ENCODE data around the gene SMAD3.
A peak's percentile ranks its signal among the peaks of the same experiment; 100 is the strongest.

SMAD3 gene

DNA sequence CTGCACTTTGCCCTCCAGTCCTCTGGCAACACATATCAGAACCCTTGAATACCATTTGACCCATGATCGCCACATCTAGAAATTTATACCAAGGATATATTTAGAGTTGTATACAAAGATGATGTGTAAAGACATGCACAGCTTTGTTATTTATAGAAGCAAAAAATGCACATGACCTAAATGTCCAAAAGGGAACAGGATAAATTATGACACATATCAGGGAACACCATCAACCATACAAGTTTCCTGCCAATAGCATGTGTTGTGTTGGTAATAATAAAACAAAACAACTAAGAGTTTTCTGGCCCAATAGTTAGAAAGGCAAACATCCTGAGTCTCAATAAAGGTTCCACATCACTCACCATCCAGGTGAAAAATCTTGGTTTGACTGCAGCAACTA is 137.6 kb downstream of the SMAD3 start:
- no peak for DNase-seq

DNA sequence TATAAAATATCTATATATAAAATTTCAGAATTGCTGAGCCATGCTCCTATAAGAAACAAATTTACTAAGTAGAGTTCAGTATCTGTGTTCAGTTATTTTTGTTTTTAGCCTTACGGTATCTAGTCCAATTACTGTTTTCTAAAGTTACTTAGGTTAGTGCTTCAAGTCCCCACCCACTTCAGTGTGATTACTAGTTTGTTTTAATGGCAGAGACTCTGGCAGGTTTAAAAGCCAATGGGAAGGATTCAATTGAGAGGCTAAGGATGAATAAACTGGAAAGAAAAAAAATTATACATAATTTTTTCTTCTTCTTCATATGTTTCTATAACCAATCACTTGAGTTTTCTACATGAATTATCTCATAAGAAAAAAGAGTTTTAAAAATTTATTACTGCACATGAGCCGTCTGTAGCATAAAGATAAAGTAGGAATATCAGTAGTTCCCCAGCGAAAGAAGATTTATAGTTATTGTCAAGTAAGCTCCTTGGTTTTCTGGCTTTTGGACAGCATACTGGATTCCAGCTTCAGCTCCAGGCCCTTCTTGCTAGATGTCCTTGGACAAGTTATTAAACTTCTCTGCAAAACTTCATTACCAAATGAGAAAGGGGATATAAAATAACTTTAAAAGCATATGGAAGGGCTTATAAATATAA is 142.3 kb downstream of the SMAD3 start:
- no peak for DNase-seq

DNA sequence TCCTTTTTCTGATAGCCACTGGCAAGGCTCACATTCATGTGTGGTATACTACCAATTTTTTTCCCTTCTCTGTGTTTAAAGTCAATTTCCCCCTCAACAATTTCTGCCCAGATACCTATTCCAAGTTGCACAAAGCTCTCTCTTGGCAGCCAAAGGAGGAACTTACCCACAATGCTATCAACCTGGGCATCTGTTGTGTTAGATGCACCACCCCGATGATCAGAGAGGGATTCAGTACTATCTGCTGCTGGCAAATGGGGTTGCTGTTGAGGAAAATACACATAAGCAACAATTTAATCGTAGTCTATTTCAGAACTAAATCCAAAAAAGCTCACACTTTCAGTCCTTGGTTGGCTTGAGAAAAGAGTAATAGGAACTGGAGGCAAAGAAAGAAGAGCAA is 143.0 kb downstream of the SMAD3 start:
- DNase-seq = no peak

DNA sequence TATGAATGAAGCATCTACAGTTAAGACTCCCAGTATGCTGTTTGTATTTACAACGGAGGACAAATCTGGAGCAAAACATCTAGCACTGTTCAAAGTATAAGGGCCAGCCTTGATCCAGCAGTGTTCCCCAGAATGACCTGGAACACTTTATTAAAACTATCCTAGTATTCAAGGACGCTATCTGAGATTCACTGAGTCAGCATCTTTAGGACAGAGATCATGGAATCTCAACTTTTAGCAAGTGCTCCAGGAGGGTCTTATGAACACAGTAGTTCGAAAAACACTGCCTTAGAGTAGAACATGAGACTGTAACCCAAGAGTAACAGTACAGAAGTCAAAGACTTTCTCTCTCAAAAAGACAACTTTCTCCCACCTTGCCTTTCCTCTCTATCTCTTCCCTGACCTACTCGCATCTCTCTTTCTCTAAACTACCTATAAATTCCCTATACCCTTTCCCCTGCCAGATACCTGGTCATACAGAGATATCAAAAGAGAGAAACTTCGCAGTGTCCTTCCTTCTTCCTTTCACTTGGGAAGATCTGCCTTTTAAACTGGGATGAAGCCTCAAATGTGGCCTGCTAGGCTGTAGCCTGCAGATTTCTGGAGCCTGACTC is 145.3 kb downstream of the SMAD3 start:
- no peak for DNase-seq

DNA sequence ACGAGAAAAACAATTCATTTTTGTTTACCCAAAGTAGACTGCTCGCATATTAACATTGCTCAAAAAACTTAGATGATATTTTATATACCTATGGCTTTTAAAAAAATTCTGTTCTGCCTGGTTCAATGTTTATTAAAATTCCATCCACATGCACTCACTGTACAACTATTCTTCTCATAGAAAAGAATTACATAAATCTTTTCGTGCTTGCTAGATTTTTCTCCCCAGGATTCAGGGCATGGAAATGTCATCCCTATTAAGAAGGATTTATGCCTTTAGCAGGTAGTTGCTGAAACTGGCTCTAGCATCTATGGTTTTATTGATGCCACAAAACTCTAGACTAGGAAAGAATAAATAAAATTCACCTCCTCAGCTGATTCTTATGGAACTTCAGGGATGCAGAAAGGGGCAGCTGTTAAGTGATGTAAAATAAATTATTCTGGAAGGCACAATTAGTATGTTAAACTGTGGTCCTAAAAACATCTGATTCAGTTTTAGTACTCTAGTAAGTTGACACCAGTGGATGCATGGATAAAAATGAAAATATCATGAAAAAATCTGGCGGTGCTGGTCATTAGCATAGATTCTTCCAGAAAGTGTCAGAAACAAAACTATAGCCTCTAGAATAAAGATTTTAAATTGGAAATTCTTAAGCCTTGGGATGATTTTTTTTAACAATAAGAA is 147.4 kb downstream of the SMAD3 start:
- DNase-seq = no peak

DNA sequence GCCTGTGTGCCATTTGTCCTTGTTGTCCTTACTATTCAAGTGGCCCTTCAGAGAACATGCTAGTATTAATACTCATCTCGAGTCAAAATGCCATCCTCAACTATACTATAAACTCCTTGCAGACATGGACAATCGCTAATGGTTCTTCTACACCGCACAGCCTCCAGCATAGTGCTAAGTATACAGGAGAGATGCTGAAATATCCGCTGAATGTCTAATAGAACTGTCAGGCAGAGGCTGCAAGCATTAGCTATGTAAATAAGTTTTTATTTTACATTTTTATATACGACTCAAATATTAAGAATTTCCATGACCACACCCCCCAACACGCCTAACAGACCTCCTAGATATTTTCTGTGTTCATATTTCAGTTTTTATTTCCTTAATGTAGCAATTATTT is 149.7 kb downstream of the SMAD3 start:
- DNase-seq = no peak

DNA sequence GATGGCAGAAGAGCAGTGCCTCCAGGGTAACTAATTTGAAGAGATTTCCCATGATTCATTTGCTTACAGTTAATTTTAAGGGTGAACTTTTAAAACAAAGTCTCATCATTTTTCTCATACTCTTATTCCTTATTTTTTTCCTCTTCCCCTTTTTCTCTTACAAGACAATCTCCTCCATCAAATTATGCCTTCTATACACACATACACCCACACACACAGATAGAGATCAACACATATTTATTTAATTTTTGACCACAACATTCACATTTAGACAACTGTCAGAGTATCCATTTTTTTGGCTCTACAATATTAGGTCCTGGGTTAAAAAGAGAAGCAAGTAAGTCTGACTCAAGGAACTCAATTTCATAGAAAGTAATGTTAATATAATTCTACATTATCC is 151.5 kb downstream of the SMAD3 start:
- no peak for DNase-seq

DNA sequence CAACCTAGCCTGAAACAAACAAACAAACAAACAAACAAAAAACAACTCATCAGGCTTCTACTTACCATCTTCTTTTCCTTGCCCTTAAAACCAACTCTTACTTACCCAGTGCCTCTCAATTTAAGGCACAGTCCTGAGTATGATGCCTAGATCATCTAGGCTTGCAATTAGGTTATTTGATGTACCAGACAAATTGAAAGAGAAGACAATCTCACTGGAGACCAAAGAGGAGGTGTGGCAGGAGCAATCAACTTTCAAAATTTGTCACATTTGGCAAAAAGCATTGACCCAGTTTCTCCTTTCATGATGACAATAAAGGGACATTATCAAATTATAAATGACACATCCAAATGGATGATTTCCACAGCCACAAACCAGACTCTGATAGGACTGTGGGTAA is 153.0 kb downstream of the SMAD3 start:
- no peak for DNase-seq

DNA sequence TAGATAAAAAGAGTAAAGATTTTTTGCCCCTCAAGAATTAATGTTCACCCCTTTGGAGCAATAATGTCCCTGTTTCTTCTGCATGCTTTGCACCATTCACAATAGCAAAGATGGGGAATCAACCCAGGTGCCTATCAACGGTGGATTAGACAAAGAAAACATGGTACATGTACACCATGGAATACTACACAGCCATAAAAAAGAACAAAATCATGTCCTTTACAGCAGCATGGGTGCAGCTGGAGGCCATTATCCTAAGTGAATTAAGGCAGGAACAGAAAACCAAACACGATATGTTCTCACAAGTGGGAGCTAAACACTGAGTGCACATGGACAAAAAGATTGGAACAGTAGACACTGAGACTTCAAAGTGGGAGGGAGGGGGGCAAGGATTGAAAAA is 153.9 kb downstream of the SMAD3 start:
- no peak for DNase-seq

DNA sequence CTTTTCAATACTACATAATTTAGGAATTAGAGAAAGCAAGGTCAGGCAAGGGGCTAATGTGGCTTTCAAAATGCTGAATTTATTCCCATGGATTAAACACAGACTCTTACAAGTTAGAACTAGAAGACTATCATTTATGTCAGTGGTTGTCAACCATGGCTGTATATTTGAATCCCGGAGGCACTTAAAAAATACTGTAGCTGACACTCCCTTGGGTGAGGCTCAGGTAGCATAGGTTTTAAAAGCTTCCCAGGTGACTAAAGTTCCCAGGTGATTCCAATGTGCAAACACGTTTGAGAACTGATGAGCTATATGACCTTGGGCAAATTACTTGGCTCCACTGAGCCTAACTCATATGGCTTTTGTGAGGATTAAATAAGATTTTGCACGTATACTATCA is 159.5 kb downstream of the SMAD3 start:
- DNase-seq = no peak

DNA sequence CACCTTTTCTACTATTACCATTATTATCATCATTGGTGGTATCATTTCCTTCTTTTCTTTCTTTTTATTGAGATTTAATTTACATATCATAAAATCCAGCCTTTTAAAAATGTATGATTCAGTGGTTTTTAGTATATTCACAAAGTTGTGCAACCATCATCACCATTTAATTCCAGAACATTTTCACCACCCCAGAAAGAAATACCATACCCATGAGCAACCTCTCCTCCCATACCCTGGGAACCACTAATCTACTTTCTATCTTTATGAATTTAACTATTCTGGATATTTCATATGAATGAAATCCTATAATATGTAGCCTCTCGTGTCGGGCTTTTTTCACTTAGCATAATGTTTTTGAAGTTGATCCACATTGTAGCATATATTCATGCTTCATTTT is 159.9 kb downstream of the SMAD3 start:
- DNase-seq = no peak

DNA sequence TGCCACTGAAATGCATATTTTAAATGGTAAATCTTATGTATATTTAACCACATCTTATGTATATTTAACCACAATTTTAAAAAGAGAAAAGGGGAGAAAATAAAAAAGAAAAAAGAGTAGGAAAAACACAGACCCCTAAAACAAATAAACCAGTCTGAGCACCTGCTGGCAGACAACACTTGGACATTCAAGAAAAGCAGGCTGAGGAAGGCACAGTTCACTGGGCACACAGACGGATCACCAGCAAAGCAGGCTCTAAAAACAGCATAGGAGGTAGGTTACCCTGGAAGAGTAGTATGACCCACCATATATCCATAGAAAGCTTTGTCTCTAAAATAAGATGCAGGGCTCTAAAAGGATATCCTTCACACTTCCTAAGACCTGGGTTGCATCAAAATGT is 162.0 kb downstream of the SMAD3 start:
- DNase-seq = no peak

DNA sequence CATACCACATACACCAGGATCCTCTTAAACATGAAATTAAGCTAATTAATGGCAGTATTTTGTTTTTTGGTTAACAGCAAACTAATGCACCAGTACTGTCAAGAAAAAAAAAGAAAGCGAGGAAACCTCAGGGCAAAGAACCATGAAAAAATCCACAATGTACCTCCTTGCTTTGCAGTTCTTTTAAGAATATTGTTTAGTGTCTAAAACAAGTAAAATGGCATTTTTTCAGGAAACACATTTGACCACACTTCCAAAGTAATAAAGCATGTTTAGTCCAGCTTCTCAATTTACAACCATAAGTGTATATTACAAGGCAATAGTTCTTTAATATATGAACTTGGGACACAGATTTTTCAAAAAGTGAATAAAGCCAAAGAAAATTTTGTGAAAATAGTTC is 162.4 kb downstream of the SMAD3 start:
- DNase-seq = no peak

DNA sequence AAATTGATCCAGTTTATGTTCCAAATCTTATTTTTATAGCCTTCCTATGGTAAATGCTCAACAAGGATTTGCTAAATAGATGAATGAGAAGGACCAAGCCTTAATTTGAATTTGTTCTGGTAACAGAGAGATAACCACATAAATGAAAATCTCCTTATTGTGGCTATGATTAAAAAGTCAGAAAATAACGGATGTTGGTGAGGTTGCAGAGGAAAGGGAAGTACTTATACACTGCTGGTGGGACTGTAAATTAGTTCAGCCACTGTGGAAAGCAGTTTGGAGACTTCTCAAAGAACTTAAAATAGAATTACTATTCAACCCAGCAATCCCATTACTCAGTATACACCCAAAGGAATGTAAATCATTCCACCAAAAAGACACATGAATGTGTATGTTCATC is 162.9 kb downstream of the SMAD3 start:
- no peak for DNase-seq

DNA sequence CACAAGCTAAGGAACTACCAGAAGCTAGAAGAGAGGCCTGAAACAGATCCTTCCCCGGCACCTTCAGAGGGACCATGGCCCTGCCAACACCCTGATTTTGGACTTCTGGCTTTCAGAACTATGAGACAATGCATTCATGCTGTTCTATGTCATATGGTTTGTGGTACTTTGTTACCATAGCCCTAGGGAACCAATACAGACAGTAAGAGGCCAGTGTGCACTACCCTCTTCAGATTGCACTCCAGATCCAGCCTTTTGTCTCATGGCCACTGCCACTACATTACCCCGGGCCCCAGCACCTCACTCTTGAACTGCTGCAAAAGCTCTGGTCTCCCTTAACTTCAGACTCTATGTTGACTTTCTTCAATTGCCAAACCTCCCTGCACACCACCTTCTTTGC is 165.1 kb downstream of the SMAD3 start:
- no peak for DNase-seq

DNA sequence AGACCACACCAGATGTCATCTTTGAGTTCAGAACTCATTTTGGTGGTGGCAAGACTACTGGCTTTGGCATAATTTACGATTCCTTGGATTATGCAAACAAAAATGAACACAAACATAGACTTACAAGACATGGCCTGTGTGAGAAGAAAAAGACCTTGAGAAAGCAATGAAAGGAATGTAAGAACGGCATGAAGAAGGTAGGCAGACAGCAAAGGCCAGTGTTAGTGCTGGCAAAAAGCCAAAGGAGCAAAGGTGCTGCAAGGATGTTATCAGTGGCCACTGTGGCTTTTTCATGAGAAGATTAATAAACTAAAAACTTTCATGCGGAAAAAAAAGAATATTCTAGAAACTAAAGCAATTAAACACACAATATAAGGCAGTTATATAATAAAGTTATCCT is 167.2 kb downstream of the SMAD3 start:
- no peak for DNase-seq

DNA sequence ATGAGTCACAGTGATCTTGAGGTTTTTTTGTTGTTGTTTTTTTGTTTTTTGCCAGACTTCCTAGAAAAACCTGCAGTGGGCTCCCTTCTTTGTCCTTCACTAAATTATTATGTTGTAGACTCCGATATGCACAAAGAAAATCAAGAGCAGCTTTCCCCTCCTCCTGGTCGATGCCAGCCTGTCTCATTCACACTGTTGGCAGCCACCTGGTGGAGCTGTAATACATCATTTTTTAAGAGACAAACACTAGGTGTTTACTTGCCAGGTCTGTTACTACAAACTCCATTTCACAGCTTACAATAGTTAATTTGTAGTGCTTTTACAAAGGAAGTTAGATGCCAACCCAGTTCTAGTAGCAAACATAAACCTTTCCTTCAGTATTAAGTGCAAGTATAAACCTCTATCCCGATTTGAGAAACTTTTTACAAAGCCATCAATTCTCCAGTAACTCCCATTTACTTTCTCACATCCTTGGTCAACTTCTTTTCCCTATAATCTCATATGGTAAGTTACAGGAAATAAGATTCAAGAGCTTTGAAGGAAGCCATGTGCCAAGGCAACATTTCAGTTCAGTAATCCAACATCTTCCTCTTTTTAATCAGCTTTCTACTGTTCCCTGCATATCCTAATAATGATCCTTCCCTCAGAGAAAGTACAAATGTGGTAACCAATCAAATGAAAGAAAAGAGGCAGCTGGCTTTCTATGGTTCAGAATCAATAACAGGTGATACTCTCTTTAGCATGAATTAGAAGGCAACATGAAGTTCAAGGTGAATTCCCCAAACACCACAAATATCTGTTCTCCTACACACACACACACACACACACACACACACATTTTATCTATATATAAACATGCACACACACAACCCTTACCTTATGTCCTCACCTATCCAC is 175.1 kb downstream of the SMAD3 start:
- peak in 1 of 2 experiments; percentile 22 for DNase-seq

DNA sequence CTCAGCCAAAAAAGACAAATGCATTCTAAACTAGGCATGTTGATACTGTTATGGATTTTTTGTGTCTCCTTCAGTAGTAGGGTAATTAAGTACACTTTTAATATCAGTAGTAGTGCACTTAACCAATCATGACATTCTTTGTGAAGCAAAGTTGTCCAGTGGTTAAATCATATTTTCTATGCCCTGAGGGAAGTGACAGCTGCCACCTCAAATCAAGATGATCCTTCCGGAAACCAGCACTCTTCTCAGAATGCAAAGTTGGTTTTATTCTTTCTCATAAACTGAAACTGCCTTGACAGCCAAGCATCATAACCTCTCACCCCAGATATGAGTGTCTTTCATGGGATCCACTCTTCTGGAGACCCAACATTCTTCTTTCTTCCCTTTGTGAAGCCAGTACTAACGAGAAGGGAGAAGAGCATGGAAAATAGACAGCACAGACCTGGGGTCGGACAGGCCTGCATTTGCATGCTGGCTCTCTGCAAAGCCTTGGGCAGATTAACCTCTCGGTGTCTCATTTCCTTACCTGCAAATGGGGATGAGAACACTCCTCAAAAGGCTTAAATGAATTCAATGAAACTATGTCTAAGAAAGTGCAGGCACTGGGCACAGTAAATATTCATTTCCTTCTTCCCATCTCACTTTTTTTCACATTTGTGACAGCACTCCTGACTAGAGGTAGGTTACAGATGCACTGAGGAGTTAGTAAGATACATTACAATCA is 175.9 kb downstream of the SMAD3 start:
- DNase-seq = peak; percentile 27 to 43

DNA sequence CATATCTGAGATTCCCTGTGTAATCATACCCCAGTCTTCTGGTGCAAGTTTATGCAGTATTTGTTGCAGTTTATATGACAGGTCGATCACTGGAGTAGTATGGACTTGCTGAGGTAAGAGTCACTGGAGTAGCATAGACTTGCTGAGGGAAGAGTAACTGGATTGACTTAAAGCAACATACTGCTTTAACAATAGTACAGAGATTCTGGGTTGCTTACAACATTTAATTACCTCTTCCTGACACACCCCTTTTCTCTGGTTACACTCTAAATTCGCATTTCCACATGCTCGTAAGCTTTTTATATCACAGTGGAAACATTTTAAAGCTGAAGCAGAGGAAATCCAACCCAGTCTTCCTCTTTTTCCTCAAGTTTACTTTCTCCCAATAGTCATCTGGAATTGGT is 177.3 kb downstream of the SMAD3 start:
- no peak for DNase-seq

Measured in activated CD4-positive, alpha-beta T cell treated with anti-CD3 and anti-CD28 coated beads, Interleukin-2, amount 50 U/mL, for 48 hours (primary cell).